Right cardiac atrium (tissue), 5 donors: ENCODE results near the gene HLA-DRB1. TPM values are rescaled to one million over a fixed set of nuclear protein-coding genes. Genes with fewer than 3 reads are reported as not detected.
A peak's percentile ranks its signal among the peaks of the same experiment; 100 is the strongest.

Experiments
- ATAC-seq, 2 donors: fragments of 200-7000 bp; cut with Tn5 transposase; one replicate each; pipeline versions ENCODE4 v1.8.0 to v1.9.1; 2020; ENCODE audit warnings: moderate library complexity in 2 of 2, mild to moderate bottlenecking in 1 of 2
- DNase-seq, 3 donors: peaks; one replicate each; pipeline ENCODE4 v3.0.0-alpha.2; 2020
- H3K27ac ChIP-seq: one replicate; pipeline ENCODE4 v1.5.1; 2013; ENCODE audit warnings: mild to moderate bottlenecking, low read length, control low read depth, moderate library complexity
- H3K27me3 ChIP-seq: one replicate; pipeline ENCODE4 v1.6.1; 2013; ENCODE audit not compliant: control insufficient read depth, insufficient read depth
- H3K4me1 ChIP-seq: one replicate; pipeline ENCODE4 v1.6.1; 2013; ENCODE audit warnings: low read length; ENCODE audit not compliant: control insufficient read depth, insufficient read depth
- H3K4me3 ChIP-seq: one replicate; pipeline ENCODE4 v1.5.1; 2013; ENCODE audit warnings: low read length, control low read depth
- H3K9me3 ChIP-seq: one replicate; pipeline ENCODE4 v1.6.1; 2013; ENCODE audit warnings: low read length; ENCODE audit not compliant: control insufficient read depth
- WGBS: extraction: QIAGEN DNeasy Blood & Tissue Kit; methylation state at CpG from one replicate; pipeline ENCODE4 v1.1.7; 2013; 5-methylcytosine and 5-hydroxymethylcytosine counted together
- intact Hi-C, 4 donors: fragments of 100-400 bp; cut with DNase I; formaldehyde crosslinking; loops; one replicate each; pipeline versions ENCODE4 v1.11.0 to v1.14.0; 2022 to 2023
- polyA plus RNA-seq: library from polyadenylated mRNA; stranded (reverse); fragments of 200-250 nt; gene quantifications from one replicate; pipeline ENCODE4 v1.2.3, GENCODE V29; 2013
- total RNA-seq, 4 donors: library from RNA; stranded (reverse); fragmentation: NEBNext Ultra II Directional; extraction: Animal tissue kit (Norgen Biotek cat#: 25700); gene quantifications; one replicate each; pipeline ENCODE4 v1.2.1, GENCODE V29; 2021
- donor health status: healthy with polysubstance abuse.
- donor health status: DM: no; HTN: yes; CAD: no.
- donor health status: DM: no; HTN: no; CAD: no.
- donor health status: DM: no; HTN: yes; CAD: no; lungs with severe emphysema.
- donor health status: DM: yes; HTN: yes; CAD: no.

Gene HLA-DRB1
- total and polyA plus RNA-seq, 5 donors = 30.1 to 153 (median 86.4) TPM

GRCh38 chr6:32623693-32624092 lies 34.0 kb upstream of the HLA-DRB1 start:
- Histone ChIP-seq H3K4me3 (no peak overlapping the region), H3K4me1 (no peaks in the 10 kb centered on the region), H3K27me3 (no peaks in the 10 kb centered on the region), H3K9me3 (no peaks in the 10 kb centered on the region), H3K27ac (no peak overlapping the region)
- ATAC-seq (no peak), DNase-seq (no peak)
- intact Hi-C loops = no loop called here

- no peaks in the 10 kb centered on the region for H3K27me3 ChIP-seq
- no peaks in the 10 kb centered on the region for H3K4me1 ChIP-seq
- ATAC-seq (peak; percentile 76 to 89), DNase-seq (peak in 2 of 3 donors; percentile 19 to 56)
- H3K9me3 ChIP-seq = no peaks in the 10 kb centered on the region
- H3K4me3 ChIP-seq = no peak overlapping the region
- no peak overlapping the region for H3K27ac ChIP-seq
- 1% methylated on average over 1 of the region's 1 CpG for WGBS
- intact Hi-C loops = no loop called here
These were observed 33.1 kb upstream of the HLA-DRB1 start for GRCh38 chr6:32622545-32623401.

- ATAC-seq = no peak
- intact Hi-C loops = no loop called here
- WGBS = 40% methylated on average over 3 of the region's 3 CpGs
These were observed 31.7 kb upstream of the HLA-DRB1 start for GRCh38 chr6:32621372-32621771.

GRCh38 chr6:32617751-32618150 lies 28.1 kb upstream of the HLA-DRB1 start:
- Histone ChIP-seq H3K9me3 (no peaks in the 10 kb centered on the region), H3K27ac (no peak overlapping the region), H3K27me3 (no peaks in the 10 kb centered on the region), H3K4me1 (no peaks in the 10 kb centered on the region), H3K4me3 (no peak overlapping the region)
- ATAC-seq (no peak), DNase-seq (no peak)
- intact Hi-C loops = no loop called here
- 41% methylated on average over 1 of the region's 1 CpG for WGBS

More at GRCh38 chr6:32621372-32621771, 31.7 kb upstream of the HLA-DRB1 start:
- H3K4me1 ChIP-seq = no peaks in the 10 kb centered on the region
- DNase-seq = no peak
- no peaks in the 10 kb centered on the region for H3K9me3 ChIP-seq
- H3K4me3 ChIP-seq = no peak overlapping the region
- no peaks in the 10 kb centered on the region for H3K27me3 ChIP-seq
- H3K27ac ChIP-seq = no peak overlapping the region

GRCh38 chr6:32615885-32616532 lies 26.4 kb upstream of the HLA-DRB1 start:
- H3K4me3 ChIP-seq = no peak overlapping the region
- no peak for ATAC-seq
- intact Hi-C loops = no loop called here

GRCh38 chr6:32614366-32615081 lies 24.9 kb upstream of the HLA-DRB1 start:
- H3K27ac ChIP-seq = no peak overlapping the region
- DNase-seq = no peak
- H3K27me3 ChIP-seq = no peaks in the 10 kb centered on the region
- ATAC-seq = no peak
- intact Hi-C loops = no loop called here
- H3K4me1 ChIP-seq = no peaks in the 10 kb centered on the region
- H3K9me3 ChIP-seq = no peaks in the 10 kb centered on the region
- WGBS = 0% methylated on average over 1 of the region's 1 CpG
- no peak overlapping the region for H3K4me3 ChIP-seq

More at GRCh38 chr6:32615885-32616532, 26.4 kb upstream of the HLA-DRB1 start:
- Histone ChIP-seq H3K9me3 (no peaks in the 10 kb centered on the region), H3K27me3 (no peaks in the 10 kb centered on the region), H3K27ac (no peak overlapping the region), H3K4me1 (no peaks in the 10 kb centered on the region)
- whole genome bisulfite sequencing = 33% methylated on average over 3 of the region's 3 CpGs
- DNase-seq = no peak

- H3K27me3 ChIP-seq = no peaks in the 10 kb centered on the region
- no peak overlapping the region for H3K27ac ChIP-seq
- DNase-seq = no peak
- no peak for ATAC-seq
- intact Hi-C loops = no loop called here
- no peak overlapping the region for H3K4me3 ChIP-seq
- 25% methylated on average over 6 of the region's 6 CpGs for WGBS
- H3K4me1 ChIP-seq = no peaks in the 10 kb centered on the region
- no peaks in the 10 kb centered on the region for H3K9me3 ChIP-seq
These were observed 23.8 kb upstream of the HLA-DRB1 start for GRCh38 chr6:32613475-32613874.

- no peaks in the 10 kb centered on the region for H3K9me3 ChIP-seq
- WGBS = 23% methylated on average over 3 of the region's 3 CpGs
- intact Hi-C loops = no loop called here
- no peaks in the 10 kb centered on the region for H3K27me3 ChIP-seq
- no peak overlapping the region for H3K4me3 ChIP-seq
- no peak for ATAC-seq
- DNase-seq = no peak
- H3K27ac ChIP-seq = no peak overlapping the region
- H3K4me1 ChIP-seq = no peaks in the 10 kb centered on the region
These were observed 21.1 kb upstream of the HLA-DRB1 start for GRCh38 chr6:32610682-32611296.

GRCh38 chr6:32609731-32610640 lies 20.3 kb upstream of the HLA-DRB1 start:
- Histone ChIP-seq H3K27ac (peak overlapping the region; percentile 27), H3K27me3 (no peaks in the 10 kb centered on the region), H3K9me3 (no peaks in the 10 kb centered on the region), H3K4me1 (no peaks in the 10 kb centered on the region), H3K4me3 (no peak overlapping the region)
- 12% methylated on average over 8 of the region's 8 CpGs for WGBS
- ATAC-seq (peak; percentile 97 to 99), DNase-seq (peak in 2 of 3 donors; percentile 31 to 60)
- intact Hi-C loops = no loop called here

GRCh38 chr6:32609391-32609730 lies 19.7 kb upstream of the HLA-DRB1 start:
- H3K9me3 ChIP-seq = no peaks in the 10 kb centered on the region
- intact Hi-C loops = no loop called here
- 40% methylated on average over 3 of the region's 3 CpGs for WGBS
- H3K27ac ChIP-seq = peak overlapping the region; percentile 37
- DNase-seq = no peak
- H3K4me3 ChIP-seq = no peak overlapping the region
- ATAC-seq = no peak
- no peaks in the 10 kb centered on the region for H3K27me3 ChIP-seq
- no peaks in the 10 kb centered on the region for H3K4me1 ChIP-seq
